Hypothalamus (tissue), 51 donors: Measurements from ENCODE around the gene KCNMA1.

ENCODE experiments used
- DNase-seq, 51 donors: peaks; one replicate each; lab custom pipeline; 2025; lab: John Stamatoyannopoulos, UW

Gene KCNMA1

GRCh38 chr10:77241350-77241725, 396.3 kb downstream of the KCNMA1 start:
- no peak for DNase-seq

- no peak for DNase-seq
These were observed 396.8 kb downstream of the KCNMA1 start for GRCh38 chr10:77240706-77241349.

DNA sequence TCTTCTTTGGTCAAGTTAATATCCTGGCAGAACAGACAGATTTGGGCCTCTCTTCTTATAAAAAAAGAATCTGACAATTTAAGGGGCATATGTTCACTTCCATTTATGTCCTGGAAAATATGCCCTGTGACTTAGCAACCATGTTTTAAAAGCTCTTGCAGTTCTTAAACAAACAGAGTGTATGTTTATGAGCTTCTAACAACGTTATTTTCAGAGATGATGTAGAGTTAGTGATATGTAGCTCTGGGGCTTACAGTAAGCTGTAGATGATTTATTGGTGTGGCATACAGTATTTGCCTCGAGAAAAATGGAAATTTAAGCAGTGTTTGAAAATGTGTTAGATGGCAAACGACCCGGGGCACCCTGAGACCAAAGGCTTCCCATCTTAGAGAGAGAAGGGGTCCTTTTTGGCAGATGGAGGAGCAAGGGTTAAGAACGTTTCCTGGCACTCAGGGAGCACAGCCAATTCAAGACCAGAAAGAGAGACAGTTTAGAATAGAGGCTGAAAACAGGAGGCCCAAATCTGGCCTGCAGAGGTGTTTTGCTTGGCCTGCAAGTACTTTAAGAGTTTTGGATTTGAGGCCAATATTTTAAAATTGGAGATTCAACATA, 397.5 kb downstream of the KCNMA1 start:
- DNase-seq, result no peak

GRCh38 chr10:77237120-77237519, 400.5 kb downstream of the KCNMA1 start:
- no peak for DNase-seq

GRCh38 chr10:77236700-77237099, 400.9 kb downstream of the KCNMA1 start:
- DNase-seq, result no peak

GRCh38 chr10:77236029-77236428, 401.6 kb downstream of the KCNMA1 start:
- no peak for DNase-seq

DNA sequence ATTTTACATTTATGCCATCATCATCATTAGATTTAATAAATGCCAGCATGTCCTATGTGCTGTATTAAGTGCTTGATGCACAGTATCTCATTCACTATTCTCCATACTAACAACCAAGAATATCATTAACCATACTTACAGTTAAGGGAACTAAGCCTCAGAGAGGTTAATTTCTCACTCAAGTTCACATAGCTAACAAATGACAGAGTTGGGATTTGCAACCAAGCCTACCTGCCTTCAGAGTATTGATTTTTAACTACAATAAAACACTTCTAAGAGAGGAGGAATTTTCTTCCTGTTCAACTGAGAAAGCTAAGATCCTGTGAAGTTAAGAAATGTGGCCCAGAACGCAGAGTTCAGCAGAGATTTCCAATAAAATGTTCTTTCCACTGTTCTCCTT, 403.0 kb downstream of the KCNMA1 start:
- DNase-seq, result no peak

DNA sequence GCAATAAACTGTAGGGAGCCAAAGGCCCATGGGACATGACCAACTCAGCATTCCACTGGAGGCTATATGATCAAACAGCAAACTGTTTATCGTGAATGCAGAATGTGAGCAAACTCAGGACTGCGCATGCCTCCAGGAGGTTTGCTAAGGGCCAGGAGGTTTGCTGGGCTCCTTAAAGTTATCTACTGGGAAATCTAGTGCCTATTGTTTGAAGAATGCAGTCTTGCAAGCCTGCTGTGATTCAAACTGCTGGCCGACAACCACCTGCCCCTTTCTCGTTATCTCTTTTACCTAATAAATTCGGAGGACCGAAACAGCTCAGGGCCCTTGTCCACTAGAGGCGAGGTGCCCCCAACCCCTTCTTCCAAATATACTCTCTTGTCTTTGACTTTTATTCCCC, 404.1 kb downstream of the KCNMA1 start:
- DNase-seq, result no peak

GRCh38 chr10:77231884-77232610, 405.6 kb downstream of the KCNMA1 start:
- DNase-seq, result no peak

- DNase-seq, result no peak
These were observed 406.2 kb downstream of the KCNMA1 start for GRCh38 chr10:77231375-77231774.

GRCh38 chr10:77230194-77230593, 407.4 kb downstream of the KCNMA1 start:
- no peak for DNase-seq

GRCh38 chr10:77229704-77230103, 407.9 kb downstream of the KCNMA1 start:
- DNase-seq, result no peak

DNA sequence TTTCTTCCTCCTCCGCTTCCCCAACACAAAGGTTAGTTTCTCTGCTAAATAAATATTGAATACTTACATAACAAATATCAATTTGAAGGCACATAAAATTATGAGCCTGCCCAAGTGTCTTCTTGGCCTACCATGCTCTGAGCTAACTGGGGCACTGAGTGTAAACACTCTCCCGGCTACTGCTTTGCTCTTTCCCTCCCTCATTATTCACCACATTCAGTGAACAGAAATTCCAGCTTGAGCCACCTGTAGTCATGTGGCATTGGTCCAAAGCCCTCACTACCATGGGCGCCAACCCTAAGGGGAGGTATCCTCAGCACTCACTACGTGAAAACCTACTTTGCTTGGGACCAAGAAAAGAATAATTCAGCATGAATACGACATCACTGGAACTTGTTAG, 409.0 kb downstream of the KCNMA1 start:
- no peak for DNase-seq

GRCh38 chr10:77226853-77227565, 410.6 kb downstream of the KCNMA1 start:
- DNase-seq, result no peak

DNA sequence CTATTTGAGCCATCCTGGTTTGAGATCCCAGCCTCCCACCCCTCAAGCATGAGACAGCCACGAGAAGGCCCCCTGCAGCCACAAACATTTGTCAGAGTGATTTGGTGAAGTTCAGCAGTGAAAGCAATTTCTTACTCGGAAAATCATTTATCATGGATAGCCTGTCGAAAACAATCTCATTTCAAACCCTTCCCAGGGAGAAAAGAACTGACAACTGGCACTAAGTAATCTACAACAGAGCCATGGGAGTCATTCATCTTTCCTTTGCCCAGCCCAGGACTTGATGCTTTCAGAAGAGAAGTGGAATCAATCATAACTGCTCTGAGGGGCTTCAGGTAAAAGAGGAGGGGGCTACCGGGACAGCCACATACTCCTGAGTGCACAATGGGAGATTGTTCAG, 411.2 kb downstream of the KCNMA1 start:
- DNase-seq, result no peak

- no peak for DNase-seq
These were observed 411.6 kb downstream of the KCNMA1 start for GRCh38 chr10:77226020-77226419.

- no peak for DNase-seq
These were observed 413.8 kb downstream of the KCNMA1 start for GRCh38 chr10:77223526-77224460.

- no peak for DNase-seq
These were observed 417.5 kb downstream of the KCNMA1 start for GRCh38 chr10:77220150-77220549.

GRCh38 chr10:77219046-77219445, 418.6 kb downstream of the KCNMA1 start:
- DNase-seq, result no peak

- DNase-seq, result no peak
These were observed 422.8 kb downstream of the KCNMA1 start for GRCh38 chr10:77214799-77215198.
